ENCODE measurements around the gene PHF3. TPM values are rescaled to one million over a fixed set of nuclear protein-coding genes. Genes with fewer than 3 reads are reported as not detected.

PHF3 gene
- total and polyA plus RNA-seq, 2 experiments from 2014 or later: 37.1 to 77.3 TPM

GRCh38 chr6:63721181-63721580, 85.6 kb downstream of the PHF3 start:
- no peak overlapping the region for H3K27ac Mint-ChIP-seq
- H3F3A ChIP-seq (replicated peaks; ENCODE audit: low read depth): no peaks in the 10 kb centered on the region

More at GRCh38 chr6:63721181-63721580, 85.6 kb downstream of the PHF3 start:
- ATAC-seq (no peak), DNase-seq (ENCODE audit: low spot score) (no peak)
- Histone ChIP-seq H3K27ac (ENCODE audit: low read depth) (no peak overlapping the region), H3K4me3 (no peak overlapping the region), H3K27me3 (ENCODE audit: insufficient read depth) (no peaks in the 10 kb centered on the region), H3K9me2 (ENCODE audit: insufficient read depth) (no peaks in the 10 kb centered on the region), H3K36me3 (ENCODE audit: insufficient read depth) (no peaks in the 10 kb centered on the region), H4K20me1 (replicated peaks; ENCODE audit: insufficient read depth) (0 out of 2 replicates have a peak, but pooled peaks cover 3% of the 10 kb centered on the region), H3K79me2 (replicated peaks; ENCODE audit: insufficient read depth) (no peaks in the 10 kb centered on the region), H3K4me1 (ENCODE audit: insufficient read depth) (no peaks in the 10 kb centered on the region), H3K4me2 (no peak overlapping the region), H2AFZ (no peak overlapping the region)
- Mint-ChIP-seq H3K27me3 (ENCODE audit: insufficient read depth, low read depth, poor library complexity) (no peaks in the 10 kb centered on the region), H3K36me3 (ENCODE audit: low read depth) (no peaks in the 10 kb centered on the region), H3K9me3 (no peaks in the 10 kb centered on the region), H3K4me1 (no peaks in the 10 kb centered on the region), H3K4me3 (no peak overlapping the region)
- TF ChIP-seq EZH2 (IDR thresholded peaks at IDR 0.05; ENCODE audit: low read depth, unreplicated experiment) (no peak), POLR2AphosphoS5 (IDR thresholded peaks at IDR 0.05; ENCODE audit: low read depth) (no peak), CREB1 (CRISPR knock-in tag; IDR thresholded peaks at IDR 0.05; ENCODE audit: low read depth) (no peak), ZNF462 (CRISPR knock-in tag; IDR thresholded peaks at IDR 0.05) (no peak), EZH2phosphoT487 (IDR thresholded peaks at IDR 0.05; ENCODE audit: unreplicated experiment) (no peak), NANOG (IDR thresholded peaks at IDR 0.05; ENCODE audit: borderline replicate concordance) (no peak), ZNF114 (CRISPR knock-in tag; IDR thresholded peaks at IDR 0.05) (no peak), JUNB (IDR thresholded peaks at IDR 0.05; ENCODE audit: unreplicated experiment) (no peak), STAT1 (IDR thresholded peaks at IDR 0.05; ENCODE audit: unreplicated experiment) (no peak)
